Nephron (organoid): ENCODE data around the gene COMP.

Source experiments
- H3K27ac Mint-ChIP-seq, 3 experiments: 2 replicates each; pipeline ENCODE4 v1.8.0; 2020; ENCODE audit warnings: mixed read lengths in 3 of 3, mild to moderate bottlenecking in 2 of 3, moderate library complexity in 1 of 3
- H3K27me3 Mint-ChIP-seq: 2 replicates; pipeline ENCODE4 v1.8.0; 2021; ENCODE audit warnings: low read depth, mild to moderate bottlenecking, moderate library complexity, mixed read lengths
- H3K36me3 Mint-ChIP-seq: 2 replicates; pipeline ENCODE4 v1.8.0; 2020; ENCODE audit warnings: low read depth, mixed read lengths
- H3K4me1 Mint-ChIP-seq: 2 replicates; pipeline ENCODE4 v1.8.0; 2020; ENCODE audit warnings: mixed read lengths
- H3K4me3 Mint-ChIP-seq, 3 experiments: 2 replicates each; pipeline ENCODE4 v1.8.0; 2020; ENCODE audit warnings: mild to moderate bottlenecking in 3 of 3, mixed read lengths in 3 of 3, moderate library complexity in 2 of 3
- H3K9me3 Mint-ChIP-seq: 2 replicates; pipeline ENCODE4 v1.8.0; 2020; ENCODE audit warnings: mixed read lengths
- CTCF ChIP-seq, 3 experiments: fragments of 200-600 bp; sonication (generic); IDR thresholded peaks; one replicate each; pipeline ENCODE4 v1.5.0; 2021; ENCODE audit warnings: antibody characterized with exemption in 3 of 3; ENCODE audit not compliant: unreplicated experiment in 3 of 3

The COMP gene

GRCh38 chr19:18799389-18799970 lies 8.4 kb upstream of the COMP start:
- Mint-ChIP-seq H3K4me1 (no peaks in the 10 kb centered on the region), H3K27me3 (peaks cover 55% of the 10 kb centered on the region), H3K9me3 (no peaks in the 10 kb centered on the region), H3K36me3 (no peaks in the 10 kb centered on the region), H3K4me3 (no peak overlapping the region), H3K27ac (no peak overlapping the region)
- TF ChIP-seq CTCF (IDR thresholded peaks at IDR 0.05; ENCODE audit: unreplicated experiment in 3 of 3) = no peak

- Mint-ChIP-seq H3K27ac (no peak overlapping the region), H3K9me3 (no peaks in the 10 kb centered on the region), H3K36me3 (no peaks in the 10 kb centered on the region), H3K4me1 (no peaks in the 10 kb centered on the region), H3K27me3 (peaks cover 60% of the 10 kb centered on the region), H3K4me3 (no peak overlapping the region)
- peak in 2 of 3 experiments; percentile 13 to 25 for TF ChIP-seq CTCF (IDR thresholded peaks at IDR 0.05; ENCODE audit: unreplicated experiment in 3 of 3)
Observed at GRCh38 chr19:18798384-18799352, 7.6 kb upstream of the COMP start.

- no peaks in the 10 kb centered on the region for H3K9me3 Mint-ChIP-seq
- H3K27me3 Mint-ChIP-seq = peaks cover 60% of the 10 kb centered on the region
- no peak overlapping the region for H3K4me3 Mint-ChIP-seq
- H3K36me3 Mint-ChIP-seq = no peaks in the 10 kb centered on the region
- no peak for TF ChIP-seq CTCF (IDR thresholded peaks at IDR 0.05; ENCODE audit: unreplicated experiment in 3 of 3)
- no peak overlapping the region for H3K27ac Mint-ChIP-seq
- H3K4me1 Mint-ChIP-seq = no peaks in the 10 kb centered on the region
Observed at GRCh38 chr19:18796239-18796638, 5.1 kb upstream of the COMP start.

GRCh38 chr19:18795540-18795939 lies 4.4 kb upstream of the COMP start:
- Mint-ChIP-seq H3K27me3 (peaks cover 61% of the 10 kb centered on the region), H3K36me3 (no peaks in the 10 kb centered on the region), H3K4me1 (no peaks in the 10 kb centered on the region), H3K9me3 (no peaks in the 10 kb centered on the region), H3K27ac (no peak overlapping the region), H3K4me3 (no peak overlapping the region)
- TF ChIP-seq CTCF (IDR thresholded peaks at IDR 0.05; ENCODE audit: unreplicated experiment in 3 of 3) = no peak

GRCh38 chr19:18794692-18795091 lies 3.6 kb upstream of the COMP start:
- no peak for TF ChIP-seq CTCF (IDR thresholded peaks at IDR 0.05; ENCODE audit: unreplicated experiment in 3 of 3)
- peaks cover 5% of the 10 kb centered on the region for H3K4me1 Mint-ChIP-seq

More at GRCh38 chr19:18794692-18795091, 3.6 kb upstream of the COMP start:
- no peak overlapping the region for H3K27ac Mint-ChIP-seq
- H3K27me3 Mint-ChIP-seq = peaks cover 69% of the 10 kb centered on the region
- no peaks in the 10 kb centered on the region for H3K36me3 Mint-ChIP-seq
- H3K4me3 Mint-ChIP-seq = no peak overlapping the region
- H3K9me3 Mint-ChIP-seq = no peaks in the 10 kb centered on the region
